GM19395 (cell line): ENCODE measurements around the gene CFL1.

ENCODE experiments used
- ATAC-seq: cut with Tn5 transposase; IDR thresholded peaks from one replicate; pipeline ENCODE4 v1.9.1; 2021; ENCODE audit warnings: mild to moderate bottlenecking, moderate library complexity; ENCODE audit not compliant: unreplicated experiment

The CFL1 gene

GRCh38 chr11:65870706-65871681 is 13.0 kb upstream of the CFL1 start:
- ATAC-seq = no peak

DNA sequence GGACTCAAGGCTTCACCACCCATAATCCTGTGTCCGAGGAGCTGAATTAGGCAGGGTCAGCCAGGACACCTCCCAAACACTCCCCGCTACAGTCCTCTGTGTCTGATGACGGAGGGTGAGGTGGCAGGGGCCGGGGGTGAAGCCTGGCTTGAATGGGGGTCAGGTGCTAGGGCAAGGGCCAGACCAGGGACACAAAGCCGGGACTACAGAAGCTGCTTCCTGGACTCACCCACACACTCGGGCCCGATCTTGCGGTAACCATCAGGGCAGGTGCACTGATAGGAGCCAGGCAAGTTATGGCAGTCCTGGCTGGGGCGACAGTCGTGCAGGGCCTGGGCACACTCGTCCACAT is 12.3 kb upstream of the CFL1 start:
- ATAC-seq = no peak

GRCh38 chr11:65869643-65870306 is 11.8 kb upstream of the CFL1 start:
- ATAC-seq = no peak

DNA sequence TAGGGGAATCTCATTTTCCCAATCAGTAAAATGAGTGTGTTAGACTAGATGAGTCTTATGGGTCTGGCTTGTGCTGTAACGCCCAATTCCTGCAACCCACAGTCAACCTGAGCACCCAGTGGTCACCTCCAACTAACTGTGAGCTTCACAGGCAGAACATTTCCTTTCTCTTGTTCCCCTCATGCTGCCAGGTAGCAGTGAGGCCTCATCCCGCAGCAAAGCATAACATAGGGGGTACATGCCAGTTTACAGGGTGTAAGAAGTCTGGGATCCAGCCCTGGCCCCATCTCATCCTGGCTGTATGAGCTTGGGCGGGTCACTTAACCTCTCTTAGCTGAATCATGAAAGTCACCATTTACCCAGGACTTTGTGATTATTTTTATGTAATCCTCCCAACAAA is 10.9 kb upstream of the CFL1 start:
- ATAC-seq = no peak

GRCh38 chr11:65868076-65868667 is 10.2 kb upstream of the CFL1 start:
- no peak for ATAC-seq

GRCh38 chr11:65867284-65868071 is 9.5 kb upstream of the CFL1 start:
- ATAC-seq = no peak

DNA sequence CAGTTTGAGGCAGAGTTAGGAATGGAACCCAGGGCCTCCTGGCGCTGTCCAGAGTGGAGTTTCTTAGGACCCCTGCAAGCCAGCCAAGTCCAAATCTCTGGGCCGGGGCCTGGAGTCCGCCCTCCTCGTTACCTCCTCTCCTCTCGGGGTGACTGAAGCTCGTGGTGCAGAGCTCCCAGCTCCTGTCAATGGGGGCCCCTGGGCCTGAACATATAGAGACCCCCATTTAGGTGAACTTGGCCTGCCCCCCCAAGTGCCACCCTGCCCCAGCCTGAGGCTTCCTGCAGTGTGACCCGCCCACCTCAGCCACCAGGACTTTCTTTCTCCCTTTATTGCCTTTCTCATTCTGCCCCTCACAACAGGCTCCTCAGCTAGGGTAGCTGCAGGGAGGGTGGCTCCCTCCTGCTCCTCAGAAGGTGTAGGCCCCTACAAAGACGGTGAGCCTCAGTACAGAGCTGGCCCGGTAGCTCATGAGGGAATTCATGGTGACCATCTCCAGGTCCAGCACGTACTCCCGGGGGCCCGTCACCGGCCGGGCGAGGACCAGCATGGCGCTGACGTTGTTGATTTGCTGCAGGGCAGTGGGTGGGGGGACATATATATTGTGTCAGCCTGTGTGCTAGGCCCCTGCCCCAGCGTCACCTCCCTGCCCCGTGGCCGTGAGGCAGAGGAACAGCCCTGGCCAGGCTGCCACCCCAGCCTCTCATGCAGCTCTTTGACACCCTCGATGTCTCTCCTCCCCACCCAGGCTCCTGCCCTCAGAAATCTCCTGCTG is 8.7 kb upstream of the CFL1 start:
- ATAC-seq = no peak

DNA sequence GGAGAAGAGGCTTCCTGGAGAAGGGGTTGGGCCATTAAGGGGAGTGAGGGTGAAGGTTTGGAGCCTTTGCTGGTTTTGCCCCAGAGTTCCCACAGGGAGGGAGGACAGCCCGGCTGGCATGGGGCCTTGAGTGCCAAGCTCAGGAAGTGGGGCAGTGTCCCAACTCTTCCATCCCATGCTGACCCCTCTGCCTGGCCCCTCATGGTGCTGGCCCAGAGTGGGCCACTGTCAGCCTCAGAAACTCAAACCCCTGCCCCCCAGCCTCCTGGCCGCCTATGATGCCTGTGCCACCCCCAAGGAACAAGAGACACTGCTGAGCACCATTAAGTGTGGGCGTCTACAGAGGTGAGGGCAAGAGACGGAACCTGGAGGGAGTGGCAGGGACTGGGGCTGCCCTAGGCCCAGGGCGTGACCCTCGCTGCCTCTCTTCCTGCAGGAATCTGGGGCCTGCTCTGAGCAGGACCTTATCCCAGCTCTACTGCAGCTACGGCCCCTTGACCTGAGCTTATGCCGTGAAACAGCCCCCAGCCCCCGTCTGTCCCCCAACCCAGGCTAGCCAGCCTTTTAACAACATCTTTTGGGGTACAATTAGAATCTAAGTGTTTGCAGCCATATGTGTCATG is 7.7 kb upstream of the CFL1 start:
- no peak for ATAC-seq

- ATAC-seq = no peak
Measured at GRCh38 chr11:65864706-65865471, 6.9 kb upstream of the CFL1 start.

DNA sequence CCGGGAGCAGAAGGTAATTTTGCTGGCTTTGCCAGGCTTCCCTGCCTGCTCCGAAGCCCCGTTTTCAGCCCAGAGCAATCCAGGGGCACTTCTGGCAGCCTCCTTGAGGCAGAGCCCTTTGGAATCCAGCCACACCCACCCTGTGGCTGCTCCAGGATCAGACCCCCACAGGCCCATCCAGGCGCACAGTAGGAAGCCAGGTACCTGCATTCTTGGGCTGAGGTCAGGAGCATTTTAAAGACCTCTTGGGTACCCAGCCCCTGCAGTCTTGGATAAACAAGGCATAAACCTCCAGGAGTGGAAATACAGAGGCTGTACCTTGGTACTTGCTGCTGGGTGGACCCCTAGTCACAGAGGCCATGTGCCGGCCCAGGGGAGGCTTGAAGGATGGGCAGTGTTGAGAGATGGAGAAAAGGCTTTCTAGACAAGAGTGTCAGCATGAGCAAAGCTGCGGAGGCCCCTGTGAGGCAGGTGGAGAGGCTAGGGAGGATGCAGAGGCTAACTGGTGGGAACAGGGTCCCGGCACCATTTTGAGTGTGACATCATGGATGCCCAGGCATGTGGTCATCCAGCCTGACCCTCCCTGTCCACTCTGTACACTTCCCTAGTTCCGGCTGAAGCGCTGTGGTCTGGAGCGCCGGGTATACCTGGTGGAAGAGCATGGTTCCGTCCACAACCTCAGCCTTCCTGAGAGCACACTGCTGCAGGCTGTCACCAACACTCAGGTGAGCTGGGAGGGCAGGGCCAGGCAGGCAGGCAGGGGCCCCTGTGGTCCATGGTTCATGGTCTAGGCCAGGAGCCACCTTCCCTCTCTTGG is 6.1 kb upstream of the CFL1 start:
- ATAC-seq = no peak

- no peak for ATAC-seq
Measured at GRCh38 chr11:65862941-65863888, 5.2 kb upstream of the CFL1 start.

DNA sequence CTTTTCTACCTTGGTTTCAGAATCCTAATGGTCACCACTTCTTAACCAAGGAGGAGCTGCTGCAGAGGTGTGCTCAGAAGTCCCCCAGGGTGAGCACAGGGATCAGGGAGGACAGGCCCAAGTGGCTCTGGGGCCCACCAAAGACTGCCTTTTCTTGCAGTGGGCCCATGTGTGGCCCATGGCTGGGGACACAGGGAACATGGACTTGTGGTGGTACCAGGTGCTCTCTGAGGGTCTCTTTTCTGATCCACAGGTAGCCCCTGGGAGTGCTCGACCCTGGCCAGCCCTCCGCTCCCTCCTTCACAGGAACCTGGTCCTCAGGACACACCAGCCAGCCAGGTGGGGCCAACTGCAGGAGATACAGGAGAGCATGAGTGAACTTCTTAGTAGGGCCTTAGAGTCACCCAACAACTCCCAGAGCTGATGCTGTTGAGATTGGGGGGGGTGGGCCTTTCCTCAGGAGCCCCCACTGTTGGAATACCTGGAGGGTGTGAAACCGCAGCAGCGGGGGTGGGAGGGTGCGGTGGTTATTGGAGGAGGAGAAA is 4.3 kb upstream of the CFL1 start:
- ATAC-seq = no peak

DNA sequence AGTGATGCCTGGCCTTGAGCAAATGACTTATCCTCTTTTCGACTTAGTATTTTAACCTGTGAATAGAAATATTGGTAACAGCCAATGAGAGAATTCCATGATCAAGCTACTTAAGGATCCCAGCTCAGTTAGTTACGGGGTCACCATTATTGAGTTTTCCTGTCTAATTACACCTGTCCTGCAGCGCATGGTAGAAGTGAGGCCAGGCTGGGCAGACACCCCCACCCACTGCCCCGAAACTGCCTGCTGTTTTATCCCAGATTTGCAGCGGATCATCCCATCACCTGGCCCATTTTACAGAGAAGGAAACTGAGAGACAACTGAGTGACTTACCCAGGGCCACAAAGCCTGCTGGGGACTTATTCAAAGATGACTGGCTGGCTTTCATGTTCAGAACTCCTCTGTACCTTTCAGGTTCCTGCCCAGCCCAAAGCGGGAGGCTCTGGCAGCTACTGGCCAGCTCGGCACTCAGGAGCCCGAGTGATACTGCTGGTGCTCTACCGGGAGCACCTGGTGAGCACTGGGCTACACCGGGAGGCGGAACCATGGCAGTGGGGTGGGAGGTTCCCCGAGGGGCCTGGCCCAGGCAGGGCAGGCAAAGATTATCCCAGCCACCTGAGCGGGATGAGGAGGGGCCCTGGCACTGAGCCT is 3.7 kb upstream of the CFL1 start:
- ATAC-seq = no peak

- ATAC-seq = no peak
Measured at GRCh38 chr11:65861165-65861505, 3.2 kb upstream of the CFL1 start.

- peak; percentile 34 for ATAC-seq
Measured at GRCh38 chr11:65860278-65861164, 2.5 kb upstream of the CFL1 start, which contains the start of gene MUS81. Gene MUS81, plus strand, starts transcription at chr11:65860433. Its CDS starts 321 bp downstream, at chr11:65860754.
